ENCODE data around the gene MINDY4.

Gene MINDY4

DNA sequence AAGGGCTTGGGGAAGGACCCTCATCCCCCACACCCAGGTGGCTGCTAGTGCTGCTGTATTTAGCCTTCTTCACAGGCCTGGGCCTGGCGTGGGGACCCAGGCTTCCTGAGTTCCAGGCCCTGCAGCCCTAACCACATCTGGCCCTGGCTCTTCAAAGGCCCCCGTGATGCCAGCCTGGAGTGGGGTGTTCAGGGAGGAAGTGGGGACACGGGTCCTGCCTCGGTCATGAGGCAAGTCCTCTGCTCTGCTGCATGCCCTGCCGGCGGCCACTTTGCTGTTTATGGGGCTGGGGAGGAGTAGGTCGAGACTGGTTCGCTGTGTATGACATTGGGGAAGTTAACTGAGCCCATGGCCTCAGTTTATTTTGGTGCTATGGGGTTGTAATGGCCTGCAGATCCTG, 131.9 kb downstream of the MINDY4 start:
- FAIRE-seq, result no peak
- no peak for TF ChIP-seq POLR2AphosphoS5 (IDR thresholded peaks at IDR 0.05; ENCODE audit: low read depth, low read length)
- no peak for TF ChIP-seq SPI1 (IDR thresholded peaks at IDR 0.05; ENCODE audit: low read depth, low read length)
- no peak for TF ChIP-seq POLR2A (IDR thresholded peaks at IDR 0.05; ENCODE audit: low read depth, low read length)
- no peak for TF ChIP-seq PAX5 (IDR thresholded peaks at IDR 0.05; ENCODE audit: insufficient read depth, low read length, severe bottlenecking)
- no peak for TF ChIP-seq POU2F2 (IDR thresholded peaks at IDR 0.05; ENCODE audit: low read depth, low read length)
- TF ChIP-seq TAF1 (IDR thresholded peaks at IDR 0.05; ENCODE audit: low read depth, low read length), result no peak
- no peak for DNase-seq (ENCODE audit: insufficient read length, low spot score)

DNA sequence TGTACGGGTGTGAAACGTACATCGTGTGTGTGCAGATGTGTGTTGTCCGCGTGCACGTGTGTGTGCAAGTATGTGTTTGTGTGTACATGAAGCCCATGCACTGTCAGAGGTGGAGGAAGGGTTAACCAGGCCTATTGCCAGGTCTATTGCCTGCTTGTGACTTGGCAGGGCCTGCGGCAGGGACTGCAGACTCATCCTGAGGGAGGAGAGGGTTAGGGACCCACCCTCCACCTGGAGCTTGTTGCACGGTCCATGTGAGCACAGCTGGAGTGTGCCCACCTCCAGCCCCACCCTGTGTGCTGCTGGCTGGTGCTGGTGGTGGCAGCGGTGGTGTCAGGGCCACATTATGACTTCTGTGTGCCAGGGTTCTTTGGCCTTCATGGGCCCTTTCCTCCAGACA, 133.3 kb downstream of the MINDY4 start:
- no peak for FAIRE-seq
- TF ChIP-seq POLR2A (IDR thresholded peaks at IDR 0.05; ENCODE audit: low read depth, low read length), result no peak
- TF ChIP-seq POLR2AphosphoS5 (IDR thresholded peaks at IDR 0.05; ENCODE audit: low read depth, low read length), result no peak
- TF ChIP-seq POU2F2 (IDR thresholded peaks at IDR 0.05; ENCODE audit: low read depth, low read length), result no peak
- no peak for TF ChIP-seq PAX5 (IDR thresholded peaks at IDR 0.05; ENCODE audit: insufficient read depth, low read length, severe bottlenecking)
- no peak for TF ChIP-seq SPI1 (IDR thresholded peaks at IDR 0.05; ENCODE audit: low read depth, low read length)
- no peak for TF ChIP-seq TAF1 (IDR thresholded peaks at IDR 0.05; ENCODE audit: low read depth, low read length)
- no peak for DNase-seq (ENCODE audit: insufficient read length, low spot score)

DNA sequence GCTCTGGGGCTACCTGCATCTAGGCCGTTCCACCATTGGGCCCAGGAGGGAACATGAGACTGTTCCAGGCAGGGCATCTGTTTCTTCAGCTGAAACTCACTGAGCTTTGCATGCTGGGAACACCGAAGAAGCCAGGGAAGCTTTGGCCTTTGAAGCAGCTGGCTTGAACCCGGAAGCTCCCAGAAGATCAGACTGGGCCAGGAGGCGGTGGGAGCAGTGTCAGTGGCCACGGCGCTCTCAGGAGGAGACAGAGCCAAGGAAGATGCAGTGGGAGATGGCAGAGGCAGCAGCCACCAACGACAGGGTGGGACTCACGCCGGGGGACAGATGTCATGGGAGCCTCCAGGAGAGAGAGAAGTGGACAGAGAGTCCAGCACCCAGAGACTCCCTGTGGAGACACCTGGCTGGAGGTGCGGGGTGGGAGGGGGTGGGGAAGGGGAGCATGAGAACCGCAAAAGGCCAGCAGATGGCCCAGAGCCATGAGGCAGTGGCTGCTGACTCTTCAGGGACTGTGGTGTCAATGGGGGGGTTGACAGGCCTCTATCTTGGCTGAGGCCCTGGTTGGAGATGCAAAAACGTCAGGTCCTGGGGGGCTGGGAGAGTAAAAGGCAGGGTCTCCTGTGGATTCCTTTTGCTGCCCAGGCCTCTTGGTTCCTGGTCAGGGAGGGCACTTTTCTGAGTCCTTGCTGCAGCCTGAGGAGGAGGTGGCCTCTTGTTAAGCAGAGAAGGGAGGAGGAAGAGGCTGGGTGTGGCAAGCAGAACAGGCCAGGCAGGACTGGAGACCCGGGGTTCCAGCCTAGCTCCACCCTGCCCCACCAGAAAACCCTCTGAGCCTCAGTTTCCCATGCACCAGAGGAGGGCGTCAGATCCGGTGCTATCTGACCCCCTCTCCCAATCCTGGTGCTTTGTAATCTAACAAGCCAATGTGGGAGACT, 134.1 kb downstream of the MINDY4 start:
- TF ChIP-seq POLR2AphosphoS5 (IDR thresholded peaks at IDR 0.05; ENCODE audit: low read depth, low read length) (no peak), PAX5 (IDR thresholded peaks at IDR 0.05; ENCODE audit: insufficient read depth, low read length, severe bottlenecking) (no peak), POU2F2 (IDR thresholded peaks at IDR 0.05; ENCODE audit: low read depth, low read length) (no peak), TAF1 (IDR thresholded peaks at IDR 0.05; ENCODE audit: low read depth, low read length) (no peak), SPI1 (IDR thresholded peaks at IDR 0.05; ENCODE audit: low read depth, low read length) (no peak), POLR2A (IDR thresholded peaks at IDR 0.05; ENCODE audit: low read depth, low read length) (no peak)
- DNase-seq (ENCODE audit: insufficient read length, low spot score), result no peak
- no peak for FAIRE-seq

DNA sequence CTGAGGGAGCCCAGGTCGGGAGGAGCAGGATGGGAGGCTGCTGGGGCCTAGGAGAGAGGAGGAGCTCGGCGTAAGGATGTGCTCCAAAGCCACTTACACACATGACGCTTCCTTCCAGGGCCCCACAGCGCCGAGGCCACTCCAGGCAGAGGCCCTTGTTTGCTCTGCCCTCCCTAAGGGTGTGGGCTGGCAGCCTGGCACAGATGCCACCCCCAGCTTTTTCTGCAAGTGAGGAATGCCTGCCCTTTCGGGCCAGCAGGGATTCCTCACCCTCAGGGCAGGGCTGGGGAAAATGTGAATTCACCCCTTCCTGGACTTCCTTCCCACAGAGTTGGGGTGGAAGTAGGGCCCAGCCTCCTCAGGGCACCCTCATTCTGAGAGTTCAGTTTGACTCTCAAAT, 134.8 kb downstream of the MINDY4 start:
- FAIRE-seq, result no peak
- TF ChIP-seq POLR2AphosphoS5 (IDR thresholded peaks at IDR 0.05; ENCODE audit: low read depth, low read length) (no peak), PAX5 (IDR thresholded peaks at IDR 0.05; ENCODE audit: insufficient read depth, low read length, severe bottlenecking) (no peak), TAF1 (IDR thresholded peaks at IDR 0.05; ENCODE audit: low read depth, low read length) (no peak), POU2F2 (IDR thresholded peaks at IDR 0.05; ENCODE audit: low read depth, low read length) (no peak), SPI1 (IDR thresholded peaks at IDR 0.05; ENCODE audit: low read depth, low read length) (no peak), POLR2A (IDR thresholded peaks at IDR 0.05; ENCODE audit: low read depth, low read length) (no peak)
- no peak for DNase-seq (ENCODE audit: insufficient read length, low spot score)

DNA sequence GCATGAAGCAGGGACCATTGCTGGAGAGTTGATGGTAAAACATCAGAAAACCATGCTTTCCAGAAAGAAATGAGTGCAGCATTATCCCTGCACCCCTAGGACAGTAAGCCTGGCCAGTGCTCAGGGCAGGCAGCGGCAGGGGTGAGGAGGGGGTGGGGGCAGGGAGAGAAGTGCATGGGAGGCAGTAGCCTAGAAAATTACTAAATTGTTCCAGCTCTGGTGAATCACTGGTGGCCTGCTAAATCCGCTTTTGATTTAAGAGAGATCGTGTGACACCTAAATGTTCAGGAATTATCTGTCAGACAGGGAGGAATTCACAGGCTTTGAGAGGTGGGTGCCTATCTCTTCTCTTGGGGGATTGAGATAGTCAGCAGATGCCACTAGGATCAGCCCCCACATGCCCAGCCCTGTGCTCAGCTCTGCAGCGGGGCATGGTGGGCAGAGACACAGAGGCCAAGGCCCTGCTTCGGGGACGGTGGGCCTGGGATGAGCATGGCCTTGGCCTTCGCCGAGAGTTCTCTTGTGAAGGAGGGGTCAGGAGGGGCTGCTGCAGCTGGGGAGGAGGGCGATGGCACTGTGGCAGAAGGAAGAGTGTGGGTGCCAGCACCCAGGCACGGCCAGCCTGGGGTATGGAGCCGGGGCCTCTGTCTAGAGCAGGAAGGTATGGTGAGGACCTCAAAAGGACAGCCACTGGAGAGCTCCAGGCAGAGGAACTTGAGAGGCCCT, 135.5 kb downstream of the MINDY4 start:
- no peak for FAIRE-seq
- no peak for TF ChIP-seq POLR2AphosphoS5 (IDR thresholded peaks at IDR 0.05; ENCODE audit: low read depth, low read length)
- DNase-seq (ENCODE audit: insufficient read length, low spot score), result no peak

DNA sequence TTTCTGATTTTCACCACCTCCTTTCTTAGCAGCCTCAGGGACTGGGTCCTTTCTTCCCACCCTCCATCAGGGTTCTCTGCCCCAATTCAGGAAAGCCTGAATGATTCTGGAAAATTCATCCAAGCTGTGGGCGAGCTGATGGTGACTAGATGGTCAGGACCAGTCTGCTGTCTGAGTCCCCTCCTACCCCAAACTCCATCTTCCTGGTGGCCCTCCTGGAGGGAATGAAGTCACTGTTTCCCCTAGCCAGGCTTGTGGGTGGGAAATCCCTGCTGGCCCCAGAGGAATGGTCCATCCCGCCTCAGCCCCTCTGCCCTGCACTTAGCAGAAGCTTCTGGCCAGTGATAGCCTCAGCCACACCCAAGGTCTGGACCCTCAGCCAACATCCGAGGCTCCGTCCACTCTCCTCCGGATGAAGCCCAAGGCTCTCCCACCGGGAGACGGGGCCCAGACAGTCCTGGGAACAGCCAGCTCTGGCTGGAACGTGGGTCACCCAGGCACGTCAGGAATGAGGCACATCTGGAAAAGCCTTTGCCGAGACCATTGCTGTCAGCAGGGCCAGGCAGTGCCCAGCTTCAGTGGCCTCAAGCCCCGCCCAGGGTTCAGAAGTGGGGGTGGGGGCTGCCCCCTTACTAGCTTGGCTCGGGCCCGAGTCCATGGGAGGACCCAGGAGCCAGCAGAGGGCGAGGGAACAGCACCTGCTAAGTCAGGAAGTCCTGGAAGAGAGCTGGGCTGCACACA, 136.5 kb downstream of the MINDY4 start:
- FAIRE-seq (no peak), DNase-seq (ENCODE audit: insufficient read length, low spot score) (no peak)
- TF ChIP-seq POLR2A (IDR thresholded peaks at IDR 0.05; ENCODE audit: low read depth, low read length), result no peak
- TF ChIP-seq TAF1 (IDR thresholded peaks at IDR 0.05; ENCODE audit: low read depth, low read length), result no peak

DNA sequence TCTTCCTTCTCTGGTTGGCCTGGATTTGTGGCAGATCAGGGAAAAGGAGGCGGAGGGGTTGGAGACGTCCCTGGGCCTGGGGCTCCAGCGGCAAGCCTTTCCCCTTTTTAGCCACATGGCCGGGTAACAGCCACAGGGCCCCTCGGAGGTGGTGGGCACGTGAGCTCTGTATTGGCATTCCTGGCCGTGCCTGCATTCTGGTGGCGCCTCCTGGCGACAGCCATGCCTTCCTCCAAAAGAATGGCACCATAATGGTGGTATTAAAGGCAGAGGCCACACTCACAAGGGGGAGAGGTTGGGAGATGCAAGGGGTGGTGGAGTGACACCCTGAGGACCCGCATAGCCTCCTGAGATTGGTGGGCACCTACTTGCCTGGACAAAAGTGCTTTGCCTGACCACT, 137.5 kb downstream of the MINDY4 start:
- DNase-seq (ENCODE audit: insufficient read length, low spot score) (no peak), FAIRE-seq (no peak)
- TF ChIP-seq POLR2A (IDR thresholded peaks at IDR 0.05; ENCODE audit: low read depth, low read length) (no peak), POLR2AphosphoS5 (IDR thresholded peaks at IDR 0.05; ENCODE audit: low read depth, low read length) (no peak), SPI1 (IDR thresholded peaks at IDR 0.05; ENCODE audit: low read depth, low read length) (no peak), PAX5 (IDR thresholded peaks at IDR 0.05; ENCODE audit: insufficient read depth, low read length, severe bottlenecking) (no peak), TAF1 (IDR thresholded peaks at IDR 0.05; ENCODE audit: low read depth, low read length) (no peak), POU2F2 (IDR thresholded peaks at IDR 0.05; ENCODE audit: low read depth, low read length) (no peak)

DNA sequence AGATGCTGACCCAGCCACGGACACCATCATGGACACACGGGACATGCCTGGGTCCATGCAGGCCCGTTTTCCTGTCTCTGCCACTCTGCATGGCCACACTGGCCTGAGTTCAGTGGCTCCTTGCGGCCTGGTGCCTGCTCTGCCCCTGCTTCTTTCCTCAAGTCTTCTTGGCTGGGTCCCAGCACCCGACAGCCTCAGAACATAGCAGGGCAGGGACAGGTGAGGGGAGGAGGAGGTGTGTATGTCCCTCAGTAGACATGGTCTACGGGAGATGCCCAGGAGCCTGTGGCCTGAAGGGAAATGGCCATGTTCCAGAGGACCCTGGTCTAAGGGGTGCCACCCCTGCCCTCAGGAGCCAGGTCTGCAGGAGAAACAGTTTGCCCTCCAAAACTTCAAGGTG, 138.2 kb downstream of the MINDY4 start:
- no peak for FAIRE-seq
- no peak for TF ChIP-seq TAF1 (IDR thresholded peaks at IDR 0.05; ENCODE audit: low read depth, low read length)
- no peak for TF ChIP-seq PAX5 (IDR thresholded peaks at IDR 0.05; ENCODE audit: insufficient read depth, low read length, severe bottlenecking)
- DNase-seq (ENCODE audit: insufficient read length, low spot score), result no peak

DNA sequence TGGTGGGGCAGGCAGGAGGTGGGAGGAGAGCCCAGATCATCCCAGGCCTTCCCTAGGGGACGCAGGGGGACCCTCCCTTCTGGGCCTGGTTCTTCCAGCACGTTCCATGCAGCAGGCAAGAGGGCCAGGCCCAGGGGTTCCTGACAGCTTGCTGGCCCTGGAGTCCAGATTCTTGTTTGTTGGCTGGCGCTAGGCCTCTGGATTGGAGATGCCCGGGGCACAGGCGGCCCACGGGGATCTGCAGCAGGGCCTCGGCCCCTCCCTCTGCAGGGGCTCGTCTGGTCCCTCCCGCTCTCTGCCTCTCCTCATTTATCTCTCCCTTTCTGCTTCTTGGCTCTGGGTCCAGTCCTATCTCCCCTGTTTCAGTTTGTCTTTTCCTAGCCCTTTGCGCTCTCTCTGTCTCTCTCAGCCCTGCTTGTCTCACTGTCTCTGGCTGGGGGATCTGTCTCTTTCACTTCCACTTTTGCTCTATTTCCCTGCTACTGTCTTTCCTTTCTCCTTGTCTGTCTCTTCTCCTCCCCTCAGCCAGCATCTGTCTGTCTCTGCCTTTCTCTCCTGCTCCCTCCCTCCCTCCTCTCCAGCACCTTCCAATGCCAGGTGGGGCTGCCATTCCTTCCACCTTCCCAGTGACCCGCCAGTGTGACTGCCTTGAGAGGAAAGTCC, 139.3 kb downstream of the MINDY4 start:
- TF ChIP-seq POLR2AphosphoS5 (IDR thresholded peaks at IDR 0.05; ENCODE audit: low read depth, low read length), result no peak
- TF ChIP-seq SPI1 (IDR thresholded peaks at IDR 0.05; ENCODE audit: low read depth, low read length), result no peak
- no peak for TF ChIP-seq POLR2A (IDR thresholded peaks at IDR 0.05; ENCODE audit: low read depth, low read length)
- no peak for TF ChIP-seq POU2F2 (IDR thresholded peaks at IDR 0.05; ENCODE audit: low read depth, low read length)
- no peak for TF ChIP-seq PAX5 (IDR thresholded peaks at IDR 0.05; ENCODE audit: insufficient read depth, low read length, severe bottlenecking)
- no peak for TF ChIP-seq TAF1 (IDR thresholded peaks at IDR 0.05; ENCODE audit: low read depth, low read length)
- no peak for FAIRE-seq
- DNase-seq (ENCODE audit: insufficient read length, low spot score), result no peak

All from GM12891 (cell line).